GM12878 (cell line): Measurements from ENCODE around the gene LST1. TPM values are rescaled to one million over a fixed set of nuclear protein-coding genes. Genes with fewer than 3 reads are reported as not detected.
A peak's percentile ranks its signal among the peaks of the same experiment; 100 is the strongest.

Experiments
- ASH2L ChIP-seq: fragments of 300-600, 200-600 bp; sonication (generic); IDR thresholded peaks from 2 replicates; pipeline ENCODE4 v1.6.1; 2017; ENCODE audit warnings: low read depth, mild to moderate bottlenecking, borderline replicate concordance
- ATF7 ChIP-seq: fragments of 450-650 bp; IDR thresholded peaks from 2 replicates; pipeline ENCODE4 v1.6.1; 2016; ENCODE audit warnings: low read depth, mild to moderate bottlenecking
- BHLHE40 ChIP-seq, 2 experiments: fragments of 450-650 bp in 1 of 2; IDR thresholded peaks; 2 replicates each; pipeline ENCODE4 v1.6.1; 2011 to 2017; ENCODE audit warnings: low read depth in 2 of 2, borderline replicate concordance in 1 of 2, improper control_type of control experiment in 1 of 2, low read length in 1 of 2, mild to moderate bottlenecking in 1 of 2
- CEBPB ChIP-seq, 2 experiments: fragments of 150-350 bp in 1 of 2; IDR thresholded peaks; 2 replicates each; pipeline ENCODE4 v1.6.1; 2012 to 2014; ENCODE audit warnings: low read depth in 2 of 2, low read length in 2 of 2, borderline replicate concordance in 1 of 2, inconsistent platforms in 1 of 2
- CEBPZ ChIP-seq: fragments of 150-350 bp; IDR thresholded peaks from 2 replicates; pipeline ENCODE4 v1.6.1; 2016; ENCODE audit warnings: low read depth, low read length
- ESRRA ChIP-seq: IDR thresholded peaks from 2 replicates; pipeline ENCODE4 v1.6.1; 2012; ENCODE audit warnings: mild to moderate bottlenecking, low read length, improper control_type of control experiment
- FOXK2 ChIP-seq: fragments of 450-650 bp; IDR thresholded peaks from 2 replicates; pipeline ENCODE4 v1.6.1; 2017; ENCODE audit warnings: mild to moderate bottlenecking, moderate library complexity
- FOXM1 ChIP-seq: IDR thresholded peaks from 2 replicates; pipeline ENCODE4 v1.6.1; 2012; ENCODE audit warnings: low read depth, mild to moderate bottlenecking, inconsistent platforms, low read length, moderate library complexity
- GATAD2B ChIP-seq: fragments of 450-650 bp; conservative IDR thresholded peaks from 2 replicates; pipeline ENCODE4 v1.6.1; 2017; ENCODE audit warnings: low read depth, mild to moderate bottlenecking, moderate library complexity
- JUNB ChIP-seq: IDR thresholded peaks from 2 replicates; pipeline ENCODE4 v1.6.1; 2016; ENCODE audit warnings: antibody characterized with exemption, mild to moderate bottlenecking
- MTA2 ChIP-seq: fragments of 450-650 bp; IDR thresholded peaks from 2 replicates; pipeline ENCODE4 v1.6.1; 2016; ENCODE audit warnings: low read depth, mild to moderate bottlenecking, moderate library complexity
- MXI1 ChIP-seq: fragments of 150-350 bp; IDR thresholded peaks from 2 replicates; pipeline ENCODE4 v1.6.1; 2011; ENCODE audit warnings: low read depth, mild to moderate bottlenecking, inconsistent platforms, low read length, improper control_type of control experiment
- NRF1 ChIP-seq: conservative IDR thresholded peaks from 2 replicates; pipeline ENCODE4 v1.6.1; 2011; ENCODE audit warnings: mild to moderate bottlenecking, low read depth, low read length, improper control_type of control experiment
- POLR2AphosphoS5 ChIP-seq: IDR thresholded peaks from 2 replicates; pipeline ENCODE4 v1.6.1; 2011; ENCODE audit warnings: mild to moderate bottlenecking, low read length, inconsistent platforms
- RELB ChIP-seq: fragments of 450-650 bp; IDR thresholded peaks from 2 replicates; pipeline ENCODE4 v1.6.1; 2017; ENCODE audit warnings: low read depth, mild to moderate bottlenecking, moderate library complexity
- STAT1 ChIP-seq: fragments of 450-650 bp; conservative IDR thresholded peaks from 2 replicates; pipeline ENCODE4 v1.6.1; 2014; ENCODE audit warnings: antibody characterized with exemption, mild to moderate bottlenecking
- ZBTB33 ChIP-seq: fragments of 450-650 bp; IDR thresholded peaks from 2 replicates; pipeline ENCODE4 v1.6.1; 2017; ENCODE audit warnings: mild to moderate bottlenecking
- ZNF217 ChIP-seq: fragments of 450-650 bp; IDR thresholded peaks from 2 replicates; pipeline ENCODE4 v1.6.1; 2017; ENCODE audit warnings: antibody characterized with exemption, mild to moderate bottlenecking
- polyA plus RNA-seq, 11 experiments: library from polyadenylated mRNA; depleted of rRNA in 4 of 11; unstranded in 6 of 11; stranded (reverse) in 5 of 11; fragments of >200 nt; fragmentation: Nextera tagmentation in 4 of 11; fragmentation: Illumina TruSeq in 1 of 11; extraction: Ambion mirVana in 4 of 11; extraction: Trizol in 1 of 11; gene quantifications; 1 replicate in 1 of 11; 2 replicates in 10 of 11; pipeline versions ENCODE4 v1.2.1 to v1.2.3, GENCODE V29; 2011 to 2016; ENCODE audit warnings: inconsistent platforms in 2 of 11, missing spikeins in 2 of 11, low read depth in 1 of 11
- total RNA-seq, 4 experiments: library from RNA; depleted of rRNA in 3 of 4; stranded (reverse); fragments of >200 nt in 3 of 4; fragmentation: Illumina TruSeq in 1 of 4; extraction: Trizol in 1 of 4; gene quantifications; 2 replicates each; pipeline versions ENCODE4 v1.2.1 to v1.2.3, GENCODE V29; 2013 to 2021
- TF ChIP-seq, protein P1 (sequence below): fragments of 450-650 bp; IDR thresholded peaks from 2 replicates; pipeline ENCODE4 v1.6.1; 2018; ENCODE audit warnings: mild to moderate bottlenecking, low read depth, moderate library complexity; ENCODE audit not compliant: partially characterized antibody

The LST1 gene
- total and polyA plus RNA-seq, 10 of the 15 experiments (the other 5 are each of a cell fraction or from before 2014, with no cell fraction given): 4.1 to 35.5 (median 16.4) TPM

GRCh38 chr6:31619805-31620585 is 33.9 kb downstream of the LST1 start (continued):
- TF ChIP-seq RELB: peak; percentile 93
- no peak for TF ChIP-seq MTA2
- peak; percentile 100 for TF ChIP-seq ATF7
- peak; percentile 64 to 66; a peak in 2 of 4 replicates for TF ChIP-seq BHLHE40 (IDR thresholded peaks at IDR 0.05; ENCODE audit: borderline replicate concordance in 1 of 2, low read depth in 2 of 2, low read length in 1 of 2)
- peak; percentile 25; the same call in 1 of the 2 replicates for TF ChIP-seq NRF1
- peak; percentile 11 for TF ChIP-seq GATAD2B
- peak; percentile 80 for TF ChIP-seq MXI1
- peak; percentile 41; the same call in 1 of the 2 replicates for TF ChIP-seq JUNB
- TF ChIP-seq ZBTB33: no peak
- TF ChIP-seq STAT1: 0 out of 2 replicates have a peak, but pooled peaks have one; percentile 76
- TF ChIP-seq ESRRA: no peak
- TF ChIP-seq FOXK2: no peak; the same call in 1 of the 2 replicates
- TF ChIP-seq ZNF217: no peak
- no peak for TF ChIP-seq CEBPZ
- TF ChIP-seq POLR2AphosphoS5: peak; percentile 98
- no peak for TF ChIP-seq ASH2L
- TF ChIP-seq FOXM1: no peak
- TF ChIP-seq, protein P1, sequence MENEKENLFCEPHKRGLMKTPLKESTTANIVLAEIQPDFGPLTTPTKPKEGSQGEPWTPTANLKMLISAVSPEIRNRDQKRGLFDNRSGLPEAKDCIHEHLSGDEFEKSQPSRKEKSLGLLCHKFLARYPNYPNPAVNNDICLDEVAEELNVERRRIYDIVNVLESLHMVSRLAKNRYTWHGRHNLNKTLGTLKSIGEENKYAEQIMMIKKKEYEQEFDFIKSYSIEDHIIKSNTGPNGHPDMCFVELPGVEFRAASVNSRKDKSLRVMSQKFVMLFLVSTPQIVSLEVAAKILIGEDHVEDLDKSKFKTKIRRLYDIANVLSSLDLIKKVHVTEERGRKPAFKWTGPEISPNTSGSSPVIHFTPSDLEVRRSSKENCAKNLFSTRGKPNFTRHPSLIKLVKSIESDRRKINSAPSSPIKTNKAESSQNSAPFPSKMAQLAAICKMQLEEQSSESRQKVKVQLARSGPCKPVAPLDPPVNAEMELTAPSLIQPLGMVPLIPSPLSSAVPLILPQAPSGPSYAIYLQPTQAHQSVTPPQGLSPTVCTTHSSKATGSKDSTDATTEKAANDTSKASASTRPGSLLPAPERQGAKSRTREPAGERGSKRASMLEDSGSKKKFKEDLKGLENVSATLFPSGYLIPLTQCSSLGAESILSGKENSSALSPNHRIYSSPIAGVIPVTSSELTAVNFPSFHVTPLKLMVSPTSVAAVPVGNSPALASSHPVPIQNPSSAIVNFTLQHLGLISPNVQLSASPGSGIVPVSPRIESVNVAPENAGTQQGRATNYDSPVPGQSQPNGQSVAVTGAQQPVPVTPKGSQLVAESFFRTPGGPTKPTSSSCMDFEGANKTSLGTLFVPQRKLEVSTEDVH: peak; percentile 82
- TF ChIP-seq CEBPB (IDR thresholded peaks at IDR 0.05; ENCODE audit: borderline replicate concordance in 1 of 2, low read depth in 2 of 2, low read length in 2 of 2): no peak
